HG02642 (cell line): ENCODE results near the gene ZBP1.

Source experiments
- ATAC-seq: cut with Tn5 transposase; IDR thresholded peaks from one replicate; pipeline ENCODE4 v1.9.1; 2021; ENCODE audit warnings: mild to moderate bottlenecking; ENCODE audit not compliant: unreplicated experiment, poor library complexity

The ZBP1 gene

GRCh38 chr20:57589123-57589727 is 31.0 kb downstream of the ZBP1 start:
- no peak for ATAC-seq

GRCh38 chr20:57588596-57588995 is 31.6 kb downstream of the ZBP1 start:
- no peak for ATAC-seq

- ATAC-seq: no peak
These were observed 32.2 kb downstream of the ZBP1 start for GRCh38 chr20:57587989-57588377.

GRCh38 chr20:57587278-57587988 is 32.8 kb downstream of the ZBP1 start:
- no peak for ATAC-seq

- no peak for ATAC-seq
These were observed 33.3 kb downstream of the ZBP1 start for GRCh38 chr20:57586943-57587277.

- no peak for ATAC-seq
These were observed 33.8 kb downstream of the ZBP1 start for GRCh38 chr20:57586370-57586793.

GRCh38 chr20:57585466-57586213 is 34.6 kb downstream of the ZBP1 start:
- ATAC-seq: no peak

GRCh38 chr20:57584768-57585461 is 35.3 kb downstream of the ZBP1 start:
- ATAC-seq: no peak

- ATAC-seq: no peak
These were observed 36.7 kb downstream of the ZBP1 start for GRCh38 chr20:57583289-57584257.

- ATAC-seq: no peak
These were observed 37.6 kb downstream of the ZBP1 start for GRCh38 chr20:57582432-57583288.

- ATAC-seq: no peak
These were observed 38.2 kb downstream of the ZBP1 start for GRCh38 chr20:57582029-57582378.

GRCh38 chr20:57581202-57582028 is 38.8 kb downstream of the ZBP1 start:
- ATAC-seq: no peak

GRCh38 chr20:57580478-57581201 is 39.6 kb downstream of the ZBP1 start:
- no peak for ATAC-seq

- ATAC-seq: no peak
These were observed 40.3 kb downstream of the ZBP1 start for GRCh38 chr20:57579898-57580447.

- no peak for ATAC-seq
These were observed 40.8 kb downstream of the ZBP1 start for GRCh38 chr20:57579331-57579897.

- no peak for ATAC-seq
These were observed 41.6 kb downstream of the ZBP1 start for GRCh38 chr20:57578476-57579165.
